Measurements from ENCODE around the gene HLF. TPM values are rescaled to one million over a fixed set of nuclear protein-coding genes. Genes with fewer than 3 reads are reported as not detected.

The HLF gene
- total RNA-seq, 1 experiment from 2014 or later: 1.5 TPM

DNA sequence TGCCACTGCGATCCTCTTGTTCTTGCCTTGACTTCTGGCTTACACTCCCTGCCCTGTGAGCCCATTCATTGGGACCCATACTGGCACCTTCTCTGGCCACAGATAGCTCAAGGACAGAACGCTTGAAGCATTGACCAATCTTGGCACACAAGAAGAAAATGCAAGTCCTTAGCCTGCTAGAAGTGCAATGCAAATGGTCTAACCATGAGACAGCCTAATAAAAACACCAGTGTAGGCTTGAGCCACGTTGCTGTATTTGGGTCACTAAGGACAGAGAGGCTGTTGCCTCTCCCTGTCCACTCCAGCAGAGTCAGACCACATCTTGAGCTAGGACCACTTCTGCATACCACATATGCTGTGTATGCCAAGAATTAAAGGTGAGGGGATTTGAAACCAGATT, 41.2 kb upstream of the HLF start:
- no TSS peak for BruUV-seq (replicated peaks)
- H3K27ac ChIP-seq (ENCODE audit: low read depth, low read length): no peak overlapping the region
- POLR2A ChIA-PET: interaction anchor here (0.7 kb wide), 1 partner anchor 15 kb away, joined by 3 read pairs; no protein-coding TSS in a partner anchor
- no peak overlapping the region for H2AFZ ChIP-seq (ENCODE audit: low read depth, low read length, poor library complexity, severe bottlenecking)
- no peak overlapping the region for H3K9ac ChIP-seq (ENCODE audit: low read length)
- no peak overlapping the region for H3K4me2 ChIP-seq (ENCODE audit: low read length)
- H3K27me3 ChIP-seq (ENCODE audit: insufficient read depth, low read length): peaks cover 7% of the 10 kb centered on the region
- RAD21 ChIA-PET (ENCODE audit: low non-redundant PET in 1 of 2, low total read pairs in 2 of 2, uncharacterized antibody in 2 of 2, unreplicated experiment in 2 of 2): no interaction called here
- no peaks in the 10 kb centered on the region for H3K9me3 ChIP-seq (ENCODE audit: control insufficient read depth in 1 of 2, insufficient read depth in 1 of 2, low read depth in 1 of 2, low read length in 2 of 2)
- TF ChIP-seq RAD21 (IDR thresholded peaks at IDR 0.05; ENCODE audit: low read depth) (no peak), CEBPB (IDR thresholded peaks at IDR 0.05; ENCODE audit: low read depth) (no peak), SRF (IDR thresholded peaks at IDR 0.05; ENCODE audit: low read depth) (no peak), EZH2phosphoT487 (IDR thresholded peaks at IDR 0.05; ENCODE audit: borderline replicate concordance) (no peak), POLR2AphosphoS5 (IDR thresholded peaks at IDR 0.05; ENCODE audit: low read depth, low read length) (no peak), EGR1 (IDR thresholded peaks at IDR 0.05; ENCODE audit: low read depth) (no peak), ELF1 (IDR thresholded peaks at IDR 0.05; ENCODE audit: borderline replicate concordance, low read depth) (no peak), TCF7L2 (IDR thresholded peaks at IDR 0.05; ENCODE audit: borderline replicate concordance, extremely low read depth, insufficient read depth, insufficient read length) (no peak), POLR2A (IDR thresholded peaks at IDR 0.05; ENCODE audit: borderline replicate concordance, extremely low read depth, insufficient read depth, insufficient read length) (no peak), ZNF274 (IDR thresholded peaks at IDR 0.05; ENCODE audit: low read depth, low read length) (no peak), EZH2 (IDR thresholded peaks at IDR 0.05) (no peak), CBX3 (IDR thresholded peaks at IDR 0.05; ENCODE audit: low read depth) (no peak), JUND (IDR thresholded peaks at IDR 0.05) (no peak), ZFX (IDR thresholded peaks at IDR 0.05) (no peak), SP1 (IDR thresholded peaks at IDR 0.05; ENCODE audit: low read depth) (no peak)
- TF ChIP-seq, protein P1, sequence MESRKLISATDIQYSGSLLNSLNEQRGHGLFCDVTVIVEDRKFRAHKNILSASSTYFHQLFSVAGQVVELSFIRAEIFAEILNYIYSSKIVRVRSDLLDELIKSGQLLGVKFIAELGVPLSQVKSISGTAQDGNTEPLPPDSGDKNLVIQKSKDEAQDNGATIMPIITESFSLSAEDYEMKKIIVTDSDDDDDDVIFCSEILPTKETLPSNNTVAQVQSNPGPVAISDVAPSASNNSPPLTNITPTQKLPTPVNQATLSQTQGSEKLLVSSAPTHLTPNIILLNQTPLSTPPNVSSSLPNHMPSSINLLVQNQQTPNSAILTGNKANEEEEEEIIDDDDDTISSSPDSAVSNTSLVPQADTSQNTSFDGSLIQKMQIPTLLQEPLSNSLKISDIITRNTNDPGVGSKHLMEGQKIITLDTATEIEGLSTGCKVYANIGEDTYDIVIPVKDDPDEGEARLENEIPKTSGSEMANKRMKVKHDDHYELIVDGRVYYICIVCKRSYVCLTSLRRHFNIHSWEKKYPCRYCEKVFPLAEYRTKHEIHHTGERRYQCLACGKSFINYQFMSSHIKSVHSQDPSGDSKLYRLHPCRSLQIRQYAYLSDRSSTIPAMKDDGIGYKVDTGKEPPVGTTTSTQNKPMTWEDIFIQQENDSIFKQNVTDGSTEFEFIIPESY (IDR thresholded peaks at IDR 0.05; ENCODE audit: extremely low read depth, insufficient replicate concordance, low read length): no peak
- TF ChIP-seq, protein P2, sequence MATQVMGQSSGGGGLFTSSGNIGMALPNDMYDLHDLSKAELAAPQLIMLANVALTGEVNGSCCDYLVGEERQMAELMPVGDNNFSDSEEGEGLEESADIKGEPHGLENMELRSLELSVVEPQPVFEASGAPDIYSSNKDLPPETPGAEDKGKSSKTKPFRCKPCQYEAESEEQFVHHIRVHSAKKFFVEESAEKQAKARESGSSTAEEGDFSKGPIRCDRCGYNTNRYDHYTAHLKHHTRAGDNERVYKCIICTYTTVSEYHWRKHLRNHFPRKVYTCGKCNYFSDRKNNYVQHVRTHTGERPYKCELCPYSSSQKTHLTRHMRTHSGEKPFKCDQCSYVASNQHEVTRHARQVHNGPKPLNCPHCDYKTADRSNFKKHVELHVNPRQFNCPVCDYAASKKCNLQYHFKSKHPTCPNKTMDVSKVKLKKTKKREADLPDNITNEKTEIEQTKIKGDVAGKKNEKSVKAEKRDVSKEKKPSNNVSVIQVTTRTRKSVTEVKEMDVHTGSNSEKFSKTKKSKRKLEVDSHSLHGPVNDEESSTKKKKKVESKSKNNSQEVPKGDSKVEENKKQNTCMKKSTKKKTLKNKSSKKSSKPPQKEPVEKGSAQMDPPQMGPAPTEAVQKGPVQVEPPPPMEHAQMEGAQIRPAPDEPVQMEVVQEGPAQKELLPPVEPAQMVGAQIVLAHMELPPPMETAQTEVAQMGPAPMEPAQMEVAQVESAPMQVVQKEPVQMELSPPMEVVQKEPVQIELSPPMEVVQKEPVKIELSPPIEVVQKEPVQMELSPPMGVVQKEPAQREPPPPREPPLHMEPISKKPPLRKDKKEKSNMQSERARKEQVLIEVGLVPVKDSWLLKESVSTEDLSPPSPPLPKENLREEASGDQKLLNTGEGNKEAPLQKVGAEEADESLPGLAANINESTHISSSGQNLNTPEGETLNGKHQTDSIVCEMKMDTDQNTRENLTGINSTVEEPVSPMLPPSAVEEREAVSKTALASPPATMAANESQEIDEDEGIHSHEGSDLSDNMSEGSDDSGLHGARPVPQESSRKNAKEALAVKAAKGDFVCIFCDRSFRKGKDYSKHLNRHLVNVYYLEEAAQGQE (IDR thresholded peaks at IDR 0.05; ENCODE audit: low read depth): no peak
- TF ChIP-seq, protein P3, sequence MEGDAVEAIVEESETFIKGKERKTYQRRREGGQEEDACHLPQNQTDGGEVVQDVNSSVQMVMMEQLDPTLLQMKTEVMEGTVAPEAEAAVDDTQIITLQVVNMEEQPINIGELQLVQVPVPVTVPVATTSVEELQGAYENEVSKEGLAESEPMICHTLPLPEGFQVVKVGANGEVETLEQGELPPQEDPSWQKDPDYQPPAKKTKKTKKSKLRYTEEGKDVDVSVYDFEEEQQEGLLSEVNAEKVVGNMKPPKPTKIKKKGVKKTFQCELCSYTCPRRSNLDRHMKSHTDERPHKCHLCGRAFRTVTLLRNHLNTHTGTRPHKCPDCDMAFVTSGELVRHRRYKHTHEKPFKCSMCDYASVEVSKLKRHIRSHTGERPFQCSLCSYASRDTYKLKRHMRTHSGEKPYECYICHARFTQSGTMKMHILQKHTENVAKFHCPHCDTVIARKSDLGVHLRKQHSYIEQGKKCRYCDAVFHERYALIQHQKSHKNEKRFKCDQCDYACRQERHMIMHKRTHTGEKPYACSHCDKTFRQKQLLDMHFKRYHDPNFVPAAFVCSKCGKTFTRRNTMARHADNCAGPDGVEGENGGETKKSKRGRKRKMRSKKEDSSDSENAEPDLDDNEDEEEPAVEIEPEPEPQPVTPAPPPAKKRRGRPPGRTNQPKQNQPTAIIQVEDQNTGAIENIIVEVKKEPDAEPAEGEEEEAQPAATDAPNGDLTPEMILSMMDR (IDR thresholded peaks at IDR 0.05 in 2 of 3, conservative IDR thresholded peaks at IDR 0.05 in 1 of 3; ENCODE audit: borderline replicate concordance in 1 of 3, insufficient read depth in 1 of 3, low read depth in 2 of 3, low read length in 2 of 3): no peak
- TF ChIP-seq, protein P4, sequence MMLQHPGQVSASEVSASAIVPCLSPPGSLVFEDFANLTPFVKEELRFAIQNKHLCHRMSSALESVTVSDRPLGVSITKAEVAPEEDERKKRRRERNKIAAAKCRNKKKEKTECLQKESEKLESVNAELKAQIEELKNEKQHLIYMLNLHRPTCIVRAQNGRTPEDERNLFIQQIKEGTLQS (IDR thresholded peaks at IDR 0.05): no peak
- H3K4me1 ChIP-seq (ENCODE audit: control insufficient read depth in 1 of 2, insufficient read depth in 2 of 2, low read length in 2 of 2): peaks cover 0 to 2% of the 10 kb centered on the region in 2 experiments; a peak in 1 of 4 replicates
- no peaks in the 10 kb centered on the region for H4K20me1 ChIP-seq (ENCODE audit: insufficient read depth)
- no peak overlapping the region for H3K4me3 ChIP-seq (replicated peaks in 1 of 2; ENCODE audit: low read depth in 1 of 2, low read length in 2 of 2)
- H3K36me3 ChIP-seq (ENCODE audit: control insufficient read depth in 1 of 2, insufficient read depth in 2 of 2, low read length in 2 of 2): no peaks in the 10 kb centered on the region
- DNase-seq (ENCODE audit: low read depth, low spot score) (no peak), ATAC-seq (no peak)
- no peaks in the 10 kb centered on the region for H3K9me2 ChIP-seq (ENCODE audit: insufficient read depth)
- CTCF ChIA-PET: no interaction called here
- intact Hi-C loops (cut with micrococcal nuclease): no loop called here
- H3K79me2 ChIP-seq (ENCODE audit: insufficient read depth, low read length): no peaks in the 10 kb centered on the region

Data from HCT116 (cell line).